Endodermal cell (in vitro differentiated cells): ENCODE data around the gene BCL2L11. TPM values are rescaled to one million over a fixed set of nuclear protein-coding genes. Genes with fewer than 3 reads are reported as not detected.

ENCODE experiments used
- DNase-seq: peaks from one replicate; pipeline ENCODE4 v3.0.0-alpha.2; 2017
- H3K27ac ChIP-seq: 2 replicates; pipeline ENCODE4 v1.5.1; 2013; ENCODE audit warnings: mild to moderate bottlenecking, low read depth, low read length, moderate library complexity
- H3K27me3 ChIP-seq: 2 replicates; pipeline ENCODE4 v1.6.1; 2013; ENCODE audit warnings: mild to moderate bottlenecking, low read length, moderate library complexity; ENCODE audit not compliant: insufficient read depth, control insufficient read depth, poor library complexity, severe bottlenecking
- H3K36me3 ChIP-seq: 2 replicates; pipeline ENCODE4 v1.7.0; 2013; ENCODE audit warnings: mild to moderate bottlenecking, low read length, moderate library complexity; ENCODE audit not compliant: control insufficient read depth, insufficient read depth
- H3K4me1 ChIP-seq: one replicate; pipeline ENCODE4 v1.7.0; 2013; ENCODE audit warnings: low read length; ENCODE audit not compliant: control insufficient read depth, insufficient read depth
- H3K4me3 ChIP-seq: 2 replicates; pipeline ENCODE4 v1.5.1; 2013; ENCODE audit warnings: mild to moderate bottlenecking, low read length, moderate library complexity
- H3K9ac ChIP-seq: 2 replicates; pipeline ENCODE4 v1.6.1; 2013; ENCODE audit warnings: mild to moderate bottlenecking, low read length, moderate library complexity; ENCODE audit not compliant: poor library complexity, severe bottlenecking; ENCODE audit errors: extremely low read depth
- H3K9me3 ChIP-seq: 2 replicates; pipeline ENCODE4 v1.6.1; 2013; ENCODE audit warnings: mild to moderate bottlenecking, low read length, moderate library complexity; ENCODE audit not compliant: control insufficient read depth
- H3K27ac Mint-ChIP-seq: 2 replicates; pipeline ENCODE4 v1.8.0; 2020; ENCODE audit warnings: mixed read lengths
- H3K27me3 Mint-ChIP-seq: 2 replicates; pipeline ENCODE4 v1.8.0; 2021; ENCODE audit warnings: mild to moderate bottlenecking, mixed read lengths; ENCODE audit not compliant: insufficient read depth
- H3K36me3 Mint-ChIP-seq: 2 replicates; pipeline ENCODE4 v1.8.0; 2020; ENCODE audit warnings: low read depth, mixed read lengths
- H3K4me1 Mint-ChIP-seq: 2 replicates; pipeline ENCODE4 v1.8.0; 2020; ENCODE audit warnings: mixed read lengths
- H3K4me3 Mint-ChIP-seq: 2 replicates; pipeline ENCODE4 v1.8.0; 2020; ENCODE audit warnings: mild to moderate bottlenecking, moderate library complexity, mixed read lengths
- H3K9me3 Mint-ChIP-seq: 2 replicates; pipeline ENCODE4 v1.8.0; 2020; ENCODE audit warnings: mild to moderate bottlenecking, mixed read lengths
- CTCF ChIP-seq: fragments of 200-600 bp; sonication (generic); conservative IDR thresholded peaks from 2 replicates; pipeline ENCODE4 v1.5.0; 2021; ENCODE audit warnings: antibody characterized with exemption, mild to moderate bottlenecking
- WGBS, 2 experiments: methylation state at CpG; one replicate each; pipeline versions ENCODE4 v1.1.5 to v1.1.7; 2013; ENCODE audit warnings: missing lambda C conversion rate in 2 of 2, mixed read lengths in 1 of 2; ENCODE audit not compliant: insufficient coverage in 1 of 2, insufficient read length in 1 of 2; 5-methylcytosine and 5-hydroxymethylcytosine counted together
- total RNA-seq, 2 donors: library from RNA; stranded (reverse); fragmentation: NEBNext Ultra II Directional in 1 of 2; extraction: Animal tissue kit (Norgen Biotek cat#: 25700) in 1 of 2; gene quantifications; 2 replicates in 1 of 2; 3 replicates in 1 of 2; pipeline ENCODE4 v1.2.1, GENCODE V29; 2021

BCL2L11 gene
- total RNA-seq, 2 donors from 2014 or later, result 16.7 to 21.0 TPM

- DNase-seq, result no peak
- Mint-ChIP-seq H3K27me3 (no peaks in the 10 kb centered on the region), H3K4me1 (peaks cover 12% of the 10 kb centered on the region), H3K36me3 (peaks cover 33% of the 10 kb centered on the region), H3K9me3 (no peaks in the 10 kb centered on the region), H3K27ac (no peak overlapping the region), H3K4me3 (no peak overlapping the region)
- H3K27me3 ChIP-seq, result no peaks in the 10 kb centered on the region
- peaks cover 7% of the 10 kb centered on the region for H3K36me3 ChIP-seq
- 89 to 96% methylated on average over 4 to 5 of the region's 5 CpGs for WGBS, 2 experiments
- H3K4me3 ChIP-seq, result no peak overlapping the region
- peaks cover 6% of the 10 kb centered on the region for H3K9me3 ChIP-seq
- H3K4me1 ChIP-seq, result no peaks in the 10 kb centered on the region
- TF ChIP-seq CTCF, result no peak
- no peak overlapping the region for H3K9ac ChIP-seq
- no peak overlapping the region for H3K27ac ChIP-seq
Observed at GRCh38 chr2:111138839-111139238, 18.1 kb downstream of the BCL2L11 start.

- H3K36me3 Mint-ChIP-seq, result peaks cover 27% of the 10 kb centered on the region
- H3K9me3 Mint-ChIP-seq, result no peaks in the 10 kb centered on the region
- Histone ChIP-seq H3K9me3 (peaks cover 6% of the 10 kb centered on the region), H3K36me3 (peaks cover 13% of the 10 kb centered on the region), H3K27ac (no peak overlapping the region), H3K4me1 (no peaks in the 10 kb centered on the region), H3K27me3 (no peaks in the 10 kb centered on the region), H3K4me3 (no peak overlapping the region), H3K9ac (no peak overlapping the region)
- H3K4me3 Mint-ChIP-seq, result no peak overlapping the region
- H3K4me1 Mint-ChIP-seq, result peaks cover 12% of the 10 kb centered on the region
- no peak for DNase-seq
- WGBS, 2 experiments, result 93 to 94% methylated on average over 7 to 12 of the region's 12 CpGs
- no peaks in the 10 kb centered on the region for H3K27me3 Mint-ChIP-seq
- no peak overlapping the region for H3K27ac Mint-ChIP-seq
- no peak for TF ChIP-seq CTCF
Observed at GRCh38 chr2:111139637-111140317, 19.1 kb downstream of the BCL2L11 start.

GRCh38 chr2:111140815-111141214, 20.1 kb downstream of the BCL2L11 start:
- Histone ChIP-seq H3K4me3 (no peak overlapping the region), H3K27ac (no peak overlapping the region), H3K9ac (no peak overlapping the region), H3K4me1 (no peaks in the 10 kb centered on the region), H3K27me3 (no peaks in the 10 kb centered on the region), H3K9me3 (peaks cover 6% of the 10 kb centered on the region), H3K36me3 (peaks cover 13% of the 10 kb centered on the region)
- WGBS, 2 experiments, result 97% methylated on average over 4 of the region's 4 CpGs; no CpG with 5 or more reads in 1 of the 2 experiments
- DNase-seq, result no peak
- peaks cover 24% of the 10 kb centered on the region for H3K36me3 Mint-ChIP-seq
- TF ChIP-seq CTCF, result no peak
- H3K27me3 Mint-ChIP-seq, result no peaks in the 10 kb centered on the region
- no peak overlapping the region for H3K4me3 Mint-ChIP-seq
- H3K4me1 Mint-ChIP-seq, result peaks cover 7% of the 10 kb centered on the region
- no peaks in the 10 kb centered on the region for H3K9me3 Mint-ChIP-seq
- H3K27ac Mint-ChIP-seq, result no peak overlapping the region
